NCI-H446 (cell line): ENCODE measurements around the gene PPP4R4.

Experiments
- DNase-seq, 2 experiments: peaks; one replicate each; lab custom pipeline; 2025; lab: John Stamatoyannopoulos, UW

PPP4R4 gene

DNA sequence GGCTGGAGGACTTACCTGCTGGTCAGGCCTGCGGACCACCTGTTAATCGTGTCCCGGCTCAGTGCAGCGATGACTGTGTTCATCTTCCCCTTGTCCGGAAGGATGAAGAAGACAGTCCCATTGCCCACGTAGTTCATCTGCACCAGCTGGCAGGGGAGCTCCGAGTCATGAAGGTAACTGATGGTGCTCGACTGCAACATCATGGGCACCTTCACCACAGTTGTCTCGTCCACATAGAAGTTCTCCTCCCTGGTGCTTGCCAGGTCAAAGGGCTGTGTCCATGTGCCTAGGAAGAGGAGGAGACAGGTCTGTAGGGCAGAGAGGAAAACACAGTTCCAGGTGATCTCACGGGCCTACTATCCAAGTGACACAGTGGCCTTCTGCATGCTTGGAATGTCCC, 135.6 kb downstream of the PPP4R4 start:
- DNase-seq = no peak

DNA sequence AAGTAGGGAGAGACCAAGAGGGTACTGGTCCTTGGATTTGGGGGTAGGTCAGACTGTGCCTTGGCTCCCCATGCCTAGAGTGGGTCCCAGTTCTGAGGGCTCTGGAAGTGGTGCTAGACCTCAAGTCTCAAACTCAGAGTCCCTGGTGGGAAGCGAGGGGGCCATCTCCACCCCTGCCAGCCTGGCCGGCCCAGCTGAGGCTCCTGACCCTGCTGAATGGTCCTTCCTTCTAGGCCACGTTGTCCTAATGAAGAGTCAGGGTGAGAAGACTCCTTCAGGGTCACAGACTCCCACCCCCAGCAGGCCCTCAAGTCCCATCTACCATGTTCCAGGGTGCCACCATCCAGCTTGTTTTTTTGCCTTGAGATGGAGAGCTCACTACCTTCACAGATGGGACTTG, 136.1 kb downstream of the PPP4R4 start:
- no peak for DNase-seq

DNA sequence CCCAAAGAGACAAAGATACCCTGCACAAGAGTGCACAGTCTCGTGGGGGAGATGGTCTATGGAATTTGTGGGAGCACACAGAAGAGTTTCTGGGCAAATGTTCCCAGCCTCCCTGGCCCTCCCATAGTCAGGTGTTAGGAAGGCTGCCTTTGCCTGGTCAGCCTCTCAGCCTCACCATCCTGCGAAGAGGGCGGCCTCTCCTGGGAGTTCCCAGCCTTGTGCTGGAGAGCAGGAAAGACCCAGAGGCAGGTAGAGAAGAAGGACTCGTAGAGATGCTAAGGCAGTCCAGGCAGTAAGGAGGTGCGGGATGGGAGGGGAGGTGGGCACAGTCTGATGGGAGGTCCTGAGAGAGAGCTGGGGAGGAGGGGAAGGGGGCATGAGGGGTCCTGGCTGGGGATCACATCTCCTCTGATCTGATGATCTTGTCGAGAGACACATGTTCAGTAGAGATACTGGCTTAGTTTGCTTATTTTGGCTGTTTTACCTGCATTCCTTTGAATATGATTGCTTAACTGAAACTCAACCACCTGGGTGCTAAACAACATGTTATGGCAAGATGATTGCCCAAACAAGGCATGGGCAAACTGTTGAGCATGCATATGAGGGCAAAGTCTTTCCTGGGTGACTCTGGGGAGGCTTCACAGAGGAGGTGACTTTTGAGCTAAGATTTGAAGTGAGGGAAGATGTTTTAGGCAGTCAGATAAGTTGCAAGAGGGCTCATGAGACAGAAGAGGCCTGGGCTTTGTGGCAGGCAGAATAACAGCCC, 138.5 kb downstream of the PPP4R4 start:
- DNase-seq = no peak

DNA sequence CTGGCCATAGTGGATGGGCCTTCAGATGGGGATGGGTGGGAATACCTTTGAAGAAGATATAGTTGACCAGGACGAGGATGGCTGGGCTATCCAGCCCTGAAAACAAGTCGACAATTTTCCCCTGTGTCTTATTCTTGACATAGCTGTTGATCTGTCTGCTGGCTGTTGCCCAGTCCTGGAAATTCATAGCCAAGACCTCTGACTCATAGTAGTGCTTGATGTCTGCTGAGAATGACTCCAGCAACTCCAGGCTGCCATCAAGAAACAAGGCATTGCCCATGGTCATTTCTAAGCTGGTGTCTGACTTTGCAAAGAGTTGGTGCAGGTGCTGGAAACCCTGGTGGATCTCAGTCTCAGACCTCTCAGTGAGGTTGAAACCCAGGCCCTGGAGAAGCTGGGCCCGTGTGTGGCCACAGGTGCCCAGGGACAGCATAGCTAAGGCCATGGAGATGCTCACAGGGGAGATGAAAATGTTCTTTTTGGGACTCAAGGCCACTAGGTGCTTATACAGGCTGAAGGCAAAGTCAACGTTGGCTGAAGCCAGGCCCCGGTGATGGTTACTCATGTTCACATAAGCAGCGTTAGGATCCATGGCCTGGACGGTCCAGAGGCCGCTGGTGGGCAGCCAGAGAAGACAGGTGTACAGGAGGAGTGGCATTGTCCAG, 140.0 kb downstream of the PPP4R4 start:
- no peak for DNase-seq

- DNase-seq = no peak
Observed at GRCh38 chr14:94314890-94315289, 140.8 kb downstream of the PPP4R4 start.

GRCh38 chr14:94316692-94317091, 142.6 kb downstream of the PPP4R4 start:
- DNase-seq = no peak

- DNase-seq = no peak
Observed at GRCh38 chr14:94317259-94317658, 143.1 kb downstream of the PPP4R4 start.

- DNase-seq = no peak
Observed at GRCh38 chr14:94320243-94320642, 146.1 kb downstream of the PPP4R4 start.

GRCh38 chr14:94321421-94322271, 147.5 kb downstream of the PPP4R4 start:
- no peak for DNase-seq

GRCh38 chr14:94322648-94323570, 148.8 kb downstream of the PPP4R4 start, which contains the start of gene SERPINA6:
SERPINA6 (minus strand) TSS chr14:94323336; CDS start chr14:94314648, 8,688 bp downstream.
- DNase-seq = no peak

GRCh38 chr14:94328196-94328595, 154.1 kb downstream of the PPP4R4 start:
- no peak for DNase-seq
